ENCODE data around the gene OR2V2. TPM values are rescaled to one million over a fixed set of nuclear protein-coding genes. Genes with fewer than 3 reads are reported as not detected.
"Not testable (repeated sequence)": the region's sequence is repeated elsewhere in the genome, so short reads cannot be mapped to it uniquely, and the experiment has no call there.

Gene OR2V2
- total and polyA plus RNA-seq, 2 donors (not counting 1 experiment from before 2014, with no cell fraction given) = not detected

DNA sequence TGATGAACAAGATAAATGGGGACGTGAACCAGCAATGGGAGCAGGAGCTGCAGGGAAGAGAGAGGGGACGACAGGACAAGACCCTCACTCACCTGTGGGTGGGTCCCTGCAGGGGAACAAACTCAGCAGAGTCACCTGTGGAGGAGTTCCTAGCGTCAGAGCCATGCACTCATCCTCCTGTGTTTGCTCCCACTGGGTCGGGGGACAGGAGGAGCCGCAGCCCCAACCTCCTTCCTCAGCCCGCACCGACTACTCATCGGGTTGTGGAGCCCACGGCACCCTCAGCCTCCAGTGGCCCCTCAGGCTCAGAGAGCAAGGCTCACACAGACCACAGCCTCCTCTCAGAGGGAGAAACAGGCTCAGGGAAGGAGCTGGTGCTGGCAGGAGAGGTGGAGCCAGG, 17.3 kb upstream of the OR2V2 start:
- peaks cover 62% of the 10 kb centered on the region for H3K27me3 Mint-ChIP-seq
- not testable (repeated sequence) for ATAC-seq (ENCODE audit: low read depth); DNase-seq

GRCh38 chr5:181130832-181131496, 16.4 kb upstream of the OR2V2 start, which contains the start of gene OR2V1:
OR2V1 (minus strand) TSS chr5:181131169; CDS start chr5:181125304, 5,865 bp downstream.
- no peak within 1 kb of the TSS for H3K4me3 ChIP-seq (ENCODE audit: control extremely low read depth in 1 of 5, extremely low read depth in 1 of 5, insufficient read depth in 1 of 5, low read depth in 2 of 5, low read length in 4 of 5)
- WGBS (ENCODE audit: insufficient coverage) = 69% methylated on average over 12 of the region's 14 CpGs
- H3K36me3 ChIP-seq (replicated peaks in 1 of 2; ENCODE audit: control extremely low read depth in 1 of 2, control insufficient read depth in 1 of 2, extremely low read depth in 1 of 2, insufficient read depth in 2 of 2, low read length in 1 of 2) = no peaks in the 10 kb centered on the region
- H3K9ac ChIP-seq (ENCODE audit: low read length) = no peak within 1 kb of the TSS
- no peak within 1 kb of the TSS for H2AFZ ChIP-seq (ENCODE audit: insufficient read depth, low read depth, low read length, poor library complexity, severe bottlenecking)
- POLR2A ChIA-PET = no interaction called here
- TF ChIP-seq, protein P1, sequence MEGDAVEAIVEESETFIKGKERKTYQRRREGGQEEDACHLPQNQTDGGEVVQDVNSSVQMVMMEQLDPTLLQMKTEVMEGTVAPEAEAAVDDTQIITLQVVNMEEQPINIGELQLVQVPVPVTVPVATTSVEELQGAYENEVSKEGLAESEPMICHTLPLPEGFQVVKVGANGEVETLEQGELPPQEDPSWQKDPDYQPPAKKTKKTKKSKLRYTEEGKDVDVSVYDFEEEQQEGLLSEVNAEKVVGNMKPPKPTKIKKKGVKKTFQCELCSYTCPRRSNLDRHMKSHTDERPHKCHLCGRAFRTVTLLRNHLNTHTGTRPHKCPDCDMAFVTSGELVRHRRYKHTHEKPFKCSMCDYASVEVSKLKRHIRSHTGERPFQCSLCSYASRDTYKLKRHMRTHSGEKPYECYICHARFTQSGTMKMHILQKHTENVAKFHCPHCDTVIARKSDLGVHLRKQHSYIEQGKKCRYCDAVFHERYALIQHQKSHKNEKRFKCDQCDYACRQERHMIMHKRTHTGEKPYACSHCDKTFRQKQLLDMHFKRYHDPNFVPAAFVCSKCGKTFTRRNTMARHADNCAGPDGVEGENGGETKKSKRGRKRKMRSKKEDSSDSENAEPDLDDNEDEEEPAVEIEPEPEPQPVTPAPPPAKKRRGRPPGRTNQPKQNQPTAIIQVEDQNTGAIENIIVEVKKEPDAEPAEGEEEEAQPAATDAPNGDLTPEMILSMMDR (IDR thresholded peaks at IDR 0.05) = no peak
- TF ChIP-seq EZH2 (IDR thresholded peaks at IDR 0.05; ENCODE audit: borderline replicate concordance, insufficient read depth, low read depth, low read length, poor library complexity, severe bottlenecking) = no peak
- H4K20me1 ChIP-seq (ENCODE audit: control insufficient read depth, insufficient read depth, low read length, poor library complexity, severe bottlenecking) = no peaks in the 10 kb centered on the region
- H3K9me3 ChIP-seq (ENCODE audit: control extremely low read depth in 1 of 3, control insufficient read depth in 2 of 3, insufficient read depth in 1 of 3, low read length in 2 of 3) = peaks cover 0 to 6% (median 0%) of the 10 kb centered on the region in 3 donors
- no peak within 1 kb of the TSS for H3K27ac Mint-ChIP-seq
- peaks cover 0 to 27% (median 7%) of the 10 kb centered on the region in 4 experiments for H3K27me3 ChIP-seq (replicated peaks in 1 of 4; ENCODE audit: control extremely low read depth in 1 of 4, control insufficient read depth in 3 of 4, insufficient read depth in 4 of 4, low read length in 3 of 4)
- no peak for ATAC-seq (ENCODE audit: low read depth)
- H3K4me1 Mint-ChIP-seq = peaks cover 2% of the 10 kb centered on the region
- H3K4me3 Mint-ChIP-seq = no peak within 1 kb of the TSS
- no peaks in the 10 kb centered on the region for H3K9me3 Mint-ChIP-seq (ENCODE audit: insufficient read depth)
- H3K27me3 Mint-ChIP-seq = peaks cover 58% of the 10 kb centered on the region
- H3K4me1 ChIP-seq (ENCODE audit: control insufficient read depth in 2 of 2, insufficient read depth in 2 of 2, low read length in 2 of 2) = no peaks in the 10 kb centered on the region
- no peak within 1 kb of the TSS for H3K27ac ChIP-seq (ENCODE audit: low read length in 2 of 2)
- intact Hi-C loops (cut with micrococcal nuclease) = no loop called here
- no peak within 1 kb of the TSS for H3K4me2 ChIP-seq (replicated peaks; ENCODE audit: low read depth, low read length, poor library complexity, severe bottlenecking)
- DNase-seq = no peak
- CTCF ChIA-PET = no interaction called here
- no peaks in the 10 kb centered on the region for H3K79me2 ChIP-seq (ENCODE audit: control insufficient read depth, insufficient read depth, low read length)

More for the DNA sequence above, 17.3 kb upstream of the OR2V2 start:
- H3K9me3 Mint-ChIP-seq (ENCODE audit: insufficient read depth); H2AFZ ChIP-seq (ENCODE audit: insufficient read depth, low read depth, low read length, poor library complexity, severe bottlenecking); CTCF ChIA-PET; H3K9ac ChIP-seq (ENCODE audit: low read length); H3K4me2 ChIP-seq (replicated peaks; ENCODE audit: low read depth, low read length, poor library complexity, severe bottlenecking); H3K4me3 Mint-ChIP-seq; H3K36me3 ChIP-seq (replicated peaks in 1 of 2; ENCODE audit: control extremely low read depth in 1 of 2, control insufficient read depth in 1 of 2, extremely low read depth in 1 of 2, insufficient read depth in 2 of 2, low read length in 1 of 2); intact Hi-C loops (cut with micrococcal nuclease); H3K4me1 ChIP-seq (ENCODE audit: control insufficient read depth in 2 of 2, insufficient read depth in 2 of 2, low read length in 2 of 2); POLR2A ChIA-PET; H4K20me1 ChIP-seq (ENCODE audit: control insufficient read depth, insufficient read depth, low read length, poor library complexity, severe bottlenecking); H3K27ac ChIP-seq (ENCODE audit: low read length in 2 of 2); H3K4me1 Mint-ChIP-seq; H3K79me2 ChIP-seq (ENCODE audit: control insufficient read depth, insufficient read depth, low read length); H3K27ac Mint-ChIP-seq; H3K4me3 ChIP-seq (ENCODE audit: control extremely low read depth in 1 of 5, extremely low read depth in 1 of 5, insufficient read depth in 1 of 5, low read depth in 2 of 5, low read length in 4 of 5); H3K9me3 ChIP-seq (ENCODE audit: control extremely low read depth in 1 of 3, control insufficient read depth in 2 of 3, insufficient read depth in 1 of 3, low read length in 2 of 3): not testable (repeated sequence)
- WGBS (ENCODE audit: insufficient coverage) = 62% methylated on average over 3 of the region's 9 CpGs
- peaks cover 0 to 24% (median 7%) of the 10 kb centered on the region in 4 experiments for H3K27me3 ChIP-seq (replicated peaks in 1 of 4; ENCODE audit: control extremely low read depth in 1 of 4, control insufficient read depth in 3 of 4, insufficient read depth in 4 of 4, low read length in 3 of 4)

Measured in B cell (primary cell).